ENCODE data around the gene SPAG9.

SPAG9 gene

GRCh38 chr17:50949128-50949988 is 171.3 kb downstream of the SPAG9 start:
- Histone ChIP-seq H3K9me3 (ENCODE audit: insufficient read depth, low read depth, low read length) (no peaks in the 10 kb centered on the region), H3K4me1 (ENCODE audit: insufficient read depth, low read length) (peaks cover 18% of the 10 kb centered on the region), H3K4me3 (ENCODE audit: low read length) (no peak overlapping the region), H3K27me3 (ENCODE audit: insufficient read depth, low read length) (peaks cover 5% of the 10 kb centered on the region; the same call in 1 of the 2 replicates), H3K36me3 (ENCODE audit: insufficient read depth, low read length) (no peaks in the 10 kb centered on the region), H3K27ac (ENCODE audit: low read depth, low read length) (no peak overlapping the region), H3K9ac (ENCODE audit: low read depth, low read length) (no peak overlapping the region)
- WGBS, result 85% methylated on average over 21 of the region's 21 CpGs

GRCh38 chr17:50948711-50949110 is 172.0 kb downstream of the SPAG9 start:
- WGBS, result 91% methylated on average over 13 of the region's 13 CpGs
- no peak overlapping the region for H3K9ac ChIP-seq (ENCODE audit: low read depth, low read length)
- no peaks in the 10 kb centered on the region for H3K9me3 ChIP-seq (ENCODE audit: insufficient read depth, low read depth, low read length)
- H3K4me3 ChIP-seq (ENCODE audit: low read length), result no peak overlapping the region
- peaks cover 11% of the 10 kb centered on the region for H3K27me3 ChIP-seq (ENCODE audit: insufficient read depth, low read length)
- H3K27ac ChIP-seq (ENCODE audit: low read depth, low read length), result no peak overlapping the region
- H3K36me3 ChIP-seq (ENCODE audit: insufficient read depth, low read length), result no peaks in the 10 kb centered on the region
- H3K4me1 ChIP-seq (ENCODE audit: insufficient read depth, low read length), result peaks cover 17% of the 10 kb centered on the region; the same call in 1 of the 2 replicates

- 90% methylated on average over 15 of the region's 15 CpGs for WGBS
These were observed 172.7 kb downstream of the SPAG9 start for GRCh38 chr17:50947782-50948543.

DNA sequence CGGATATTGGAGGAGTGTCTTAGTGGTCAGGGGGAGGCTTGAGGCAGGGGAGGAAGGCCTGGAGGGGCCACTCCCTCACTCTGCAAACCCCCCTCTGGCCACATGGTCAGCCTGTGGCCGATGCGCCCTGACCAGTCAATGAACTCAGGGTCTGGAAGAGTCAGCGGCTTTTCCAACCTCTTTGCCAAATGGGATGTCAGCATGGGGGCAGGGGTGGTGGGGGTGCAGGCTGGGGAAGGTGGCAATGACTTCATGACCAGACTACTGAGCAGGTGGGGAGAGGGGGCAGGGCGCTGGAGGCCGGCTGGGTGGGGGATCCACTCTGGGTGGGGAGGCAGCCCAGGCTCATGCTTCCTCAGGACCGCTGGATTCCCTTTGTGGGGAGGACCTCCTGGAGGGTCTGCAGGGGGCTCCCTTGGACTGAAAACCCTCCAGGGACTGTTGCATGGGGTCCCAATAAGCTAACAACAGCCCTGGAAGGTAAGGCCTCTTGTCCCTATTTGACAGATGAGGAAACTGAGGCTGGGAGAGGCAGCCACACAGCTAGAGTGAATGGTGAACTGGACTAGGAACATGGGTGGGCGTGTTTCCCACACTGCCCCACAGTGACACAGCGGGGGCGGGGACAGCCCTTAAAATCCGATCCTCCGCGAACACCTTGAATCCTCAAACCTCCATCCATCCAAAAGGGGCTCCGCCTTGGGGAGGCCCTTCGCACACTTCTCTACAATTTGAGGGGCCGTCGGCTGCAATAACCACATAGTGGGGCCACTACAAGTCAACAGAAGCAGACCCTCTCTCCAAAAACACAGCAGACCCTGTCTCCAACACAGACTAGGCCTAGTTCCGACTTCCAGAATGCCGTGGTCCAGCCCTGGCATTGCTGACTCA is 173.5 kb downstream of the SPAG9 start:
- peaks cover 20% of the 10 kb centered on the region for H3K27me3 ChIP-seq (ENCODE audit: insufficient read depth, low read length)
- no peaks in the 10 kb centered on the region for H3K9me3 ChIP-seq (ENCODE audit: insufficient read depth, low read depth, low read length)
- WGBS, result 89% methylated on average over 19 of the region's 19 CpGs
- no peak overlapping the region for H3K4me3 ChIP-seq (ENCODE audit: low read length)
- H3K27ac ChIP-seq (ENCODE audit: low read depth, low read length), result no peak overlapping the region
- H3K36me3 ChIP-seq (ENCODE audit: insufficient read depth, low read length), result no peaks in the 10 kb centered on the region
- peaks cover 16% of the 10 kb centered on the region; the same call in 1 of the 2 replicates for H3K4me1 ChIP-seq (ENCODE audit: insufficient read depth, low read length)
- H3K9ac ChIP-seq (ENCODE audit: low read depth, low read length), result no peak overlapping the region

More at GRCh38 chr17:50947782-50948543, 172.7 kb downstream of the SPAG9 start:
- Histone ChIP-seq H3K4me1 (ENCODE audit: insufficient read depth, low read length) (peaks cover 16% of the 10 kb centered on the region; the same call in 1 of the 2 replicates), H3K27ac (ENCODE audit: low read depth, low read length) (no peak overlapping the region), H3K36me3 (ENCODE audit: insufficient read depth, low read length) (no peaks in the 10 kb centered on the region), H3K27me3 (ENCODE audit: insufficient read depth, low read length) (peaks cover 14% of the 10 kb centered on the region), H3K9me3 (ENCODE audit: insufficient read depth, low read depth, low read length) (no peaks in the 10 kb centered on the region), H3K9ac (ENCODE audit: low read depth, low read length) (no peak overlapping the region), H3K4me3 (ENCODE audit: low read length) (no peak overlapping the region)

- no peak overlapping the region for H3K9ac ChIP-seq (ENCODE audit: low read depth, low read length)
- no peak overlapping the region for H3K27ac ChIP-seq (ENCODE audit: low read depth, low read length)
- no peak overlapping the region for H3K4me3 ChIP-seq (ENCODE audit: low read length)
- 91% methylated on average over 12 of the region's 12 CpGs for WGBS
- H3K9me3 ChIP-seq (ENCODE audit: insufficient read depth, low read depth, low read length), result no peaks in the 10 kb centered on the region
- peaks cover 16% of the 10 kb centered on the region; the same call in 1 of the 2 replicates for H3K4me1 ChIP-seq (ENCODE audit: insufficient read depth, low read length)
- peaks cover 20% of the 10 kb centered on the region for H3K27me3 ChIP-seq (ENCODE audit: insufficient read depth, low read length)
- H3K36me3 ChIP-seq (ENCODE audit: insufficient read depth, low read length), result no peaks in the 10 kb centered on the region
These were observed 174.3 kb downstream of the SPAG9 start for GRCh38 chr17:50946223-50946890.

GRCh38 chr17:50945779-50946222 is 174.9 kb downstream of the SPAG9 start:
- Histone ChIP-seq H3K9ac (ENCODE audit: low read depth, low read length) (no peak overlapping the region), H3K36me3 (ENCODE audit: insufficient read depth, low read length) (no peaks in the 10 kb centered on the region), H3K9me3 (ENCODE audit: insufficient read depth, low read depth, low read length) (no peaks in the 10 kb centered on the region), H3K27ac (ENCODE audit: low read depth, low read length) (no peak overlapping the region), H3K4me1 (ENCODE audit: insufficient read depth, low read length) (peaks cover 14% of the 10 kb centered on the region; the same call in 1 of the 2 replicates), H3K27me3 (ENCODE audit: insufficient read depth, low read length) (peaks cover 20% of the 10 kb centered on the region), H3K4me3 (ENCODE audit: low read length) (no peak overlapping the region)
- WGBS, result 89% methylated on average over 3 of the region's 3 CpGs

DNA sequence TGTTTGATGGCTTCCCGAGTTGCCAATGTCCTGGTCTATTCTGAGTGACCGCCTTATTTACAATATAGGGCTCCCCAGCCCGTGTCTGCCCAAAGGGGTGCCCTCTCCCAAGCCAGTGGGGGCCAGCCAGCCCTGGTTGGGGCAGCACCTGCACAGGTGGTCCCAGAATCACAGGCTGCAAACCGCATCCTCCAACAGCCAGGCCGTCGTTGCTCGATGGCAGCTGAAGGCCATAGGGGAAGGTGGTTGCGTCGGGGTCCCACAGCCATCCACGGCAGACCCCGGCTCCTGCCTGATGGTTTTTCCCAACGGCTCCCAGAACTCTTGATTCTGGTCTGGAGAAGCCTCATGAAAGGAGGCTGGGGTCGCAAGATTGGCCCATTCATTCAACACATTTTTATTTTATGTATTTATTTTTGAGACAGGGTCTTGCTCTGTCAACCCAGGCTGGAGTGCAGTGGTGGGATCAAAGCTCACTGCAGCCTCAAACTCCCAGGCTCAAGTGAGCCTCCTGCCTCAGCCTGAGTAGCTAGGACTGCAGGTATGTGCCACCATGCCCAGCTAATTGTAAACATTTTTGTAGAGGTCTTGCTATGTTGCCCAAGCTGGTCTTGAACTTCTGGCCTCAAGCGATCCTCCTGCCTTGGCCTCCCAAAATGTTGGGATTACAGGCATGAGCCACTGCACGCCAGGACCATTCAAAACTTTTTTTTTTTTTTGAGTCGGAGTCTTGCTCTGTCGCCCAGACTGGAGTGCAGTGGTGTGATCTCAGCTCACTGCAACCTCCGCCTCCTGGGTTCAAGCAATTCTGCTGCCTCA is 175.6 kb downstream of the SPAG9 start:
- Histone ChIP-seq H3K4me1 (ENCODE audit: insufficient read depth, low read length) (peaks cover 13% of the 10 kb centered on the region; the same call in 1 of the 2 replicates), H3K27me3 (ENCODE audit: insufficient read depth, low read length) (peaks cover 20% of the 10 kb centered on the region), H3K4me3 (ENCODE audit: low read length) (peak overlapping the region; percentile 39; the same call in 1 of the 2 replicates), H3K27ac (ENCODE audit: low read depth, low read length) (no peak overlapping the region), H3K36me3 (ENCODE audit: insufficient read depth, low read length) (no peaks in the 10 kb centered on the region), H3K9ac (ENCODE audit: low read depth, low read length) (no peak overlapping the region), H3K9me3 (ENCODE audit: insufficient read depth, low read depth, low read length) (no peaks in the 10 kb centered on the region)
- 60% methylated on average over 18 of the region's 18 CpGs for WGBS

DNA sequence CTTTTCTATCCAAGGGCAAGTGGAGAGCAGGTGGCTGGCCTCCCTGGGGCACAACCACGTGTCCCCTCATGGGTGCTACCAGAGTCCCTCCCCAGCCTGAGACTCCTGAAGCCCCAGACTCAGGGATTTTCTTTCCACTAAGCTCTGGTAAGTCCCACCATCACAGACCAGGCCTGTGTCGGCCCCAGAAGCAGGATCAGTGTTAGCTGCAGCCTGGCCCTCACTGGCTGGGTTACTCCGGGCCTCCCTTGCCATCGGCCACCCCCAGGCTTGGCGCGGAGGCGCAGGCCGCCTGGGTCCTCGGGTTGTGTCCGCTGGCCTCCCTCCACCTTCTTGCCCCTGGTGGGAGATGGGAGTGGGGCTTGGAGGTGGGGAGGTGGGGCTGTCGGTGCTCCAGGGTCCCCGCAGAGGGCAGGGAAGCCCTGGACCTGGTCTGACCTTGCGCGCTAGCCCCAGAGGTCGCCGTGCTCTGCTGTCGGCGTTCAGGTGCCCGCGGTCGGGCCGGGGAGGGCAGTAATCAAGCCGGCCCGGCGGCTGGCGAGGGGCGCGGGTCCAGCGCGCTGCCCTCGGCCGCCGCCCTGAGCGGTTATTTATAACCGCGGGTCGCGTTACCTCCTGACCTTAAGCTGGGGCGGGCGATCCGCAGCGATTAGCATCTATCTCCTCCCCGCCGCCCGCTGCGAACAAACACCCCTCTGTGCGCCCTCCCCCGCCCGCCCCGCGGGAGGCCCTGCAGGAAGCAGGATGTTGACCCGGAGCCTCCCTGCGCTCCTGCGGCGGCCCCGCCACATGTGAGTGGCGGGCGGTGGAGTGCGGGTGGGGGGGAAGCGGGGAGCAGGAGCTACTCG is 176.4 kb downstream of the SPAG9 start:
- Histone ChIP-seq H3K27ac (ENCODE audit: low read depth, low read length) (no peak overlapping the region), H3K27me3 (ENCODE audit: insufficient read depth, low read length) (peaks cover 20% of the 10 kb centered on the region), H3K4me3 (ENCODE audit: low read length) (peak overlapping the region; percentile 39), H3K4me1 (ENCODE audit: insufficient read depth, low read length) (peaks cover 9% of the 10 kb centered on the region; the same call in 1 of the 2 replicates), H3K9me3 (ENCODE audit: insufficient read depth, low read depth, low read length) (no peaks in the 10 kb centered on the region), H3K9ac (ENCODE audit: low read depth, low read length) (peak overlapping the region; percentile 27), H3K36me3 (ENCODE audit: insufficient read depth, low read length) (no peaks in the 10 kb centered on the region)
- 5% methylated on average over 61 of the region's 61 CpGs for WGBS

- peaks cover 20% of the 10 kb centered on the region for H3K27me3 ChIP-seq (ENCODE audit: insufficient read depth, low read length)
- 88% methylated on average over 8 of the region's 8 CpGs for WGBS
- no peak overlapping the region for H3K4me3 ChIP-seq (ENCODE audit: low read length)
- no peaks in the 10 kb centered on the region for H3K36me3 ChIP-seq (ENCODE audit: insufficient read depth, low read length)
- H3K27ac ChIP-seq (ENCODE audit: low read depth, low read length), result no peak overlapping the region
- no peak overlapping the region for H3K9ac ChIP-seq (ENCODE audit: low read depth, low read length)
- no peaks in the 10 kb centered on the region for H3K9me3 ChIP-seq (ENCODE audit: insufficient read depth, low read depth, low read length)
- H3K4me1 ChIP-seq (ENCODE audit: insufficient read depth, low read length), result peaks cover 9% of the 10 kb centered on the region; the same call in 1 of the 2 replicates
These were observed 177.1 kb downstream of the SPAG9 start for GRCh38 chr17:50943575-50943933.
